H1 (cell line): Measurements from ENCODE around the gene ATP6V1C2. TPM values are rescaled to one million over a fixed set of nuclear protein-coding genes. Genes with fewer than 3 reads are reported as not detected.

ENCODE experiments used
- CTCF ChIA-PET: fragments of 300-600 bp; sonication (Branson Sonifier 250); formaldehyde crosslinking; loops from one replicate; lab custom pipeline; 2021; ENCODE audit not compliant: partially characterized antibody; lab: Charles Lee
- POLR2A ChIA-PET: fragments of 300-600 bp; sonication (Branson Sonifier 250); formaldehyde crosslinking; loops from one replicate; lab custom pipeline; 2021; ENCODE audit warnings: inconsistent platforms; ENCODE audit not compliant: partially characterized antibody; lab: Charles Lee
- DNase-seq, 2 experiments: peaks; one replicate each; pipeline versions ENCODE4 v3.0.0 to v3.0.0-alpha.2; 2010 to 2022; ENCODE audit warnings: low spot score in 2 of 2, low read depth in 1 of 2, mixed read lengths in 1 of 2
- FAIRE-seq: peaks from 2 replicates; lab custom pipeline; 2011; peaks lifted over from hg19 to GRCh38; lab: Jason Lieb, UNC
- H2AFZ ChIP-seq: 2 replicates; pipeline ENCODE4 v1.8.1; 2012; ENCODE audit warnings: low read length, inconsistent platforms
- H2AK5ac ChIP-seq: 2 replicates; pipeline ENCODE4 v1.6.1; 2013; ENCODE audit warnings: low read depth, low read length
- H2BK120ac ChIP-seq: replicated peaks from 2 replicates; pipeline ENCODE3; 2013; ENCODE audit warnings: low read depth, low read length, inconsistent platforms
- H2BK12ac ChIP-seq: 2 replicates; pipeline ENCODE4 v1.6.1; 2013; ENCODE audit warnings: low read depth, low read length
- H2BK15ac ChIP-seq: 2 replicates; pipeline ENCODE4 v1.6.1; 2013; ENCODE audit warnings: low read length
- H2BK20ac ChIP-seq: 2 replicates; pipeline ENCODE4 v1.6.1; 2013; ENCODE audit warnings: low read length
- H2BK5ac ChIP-seq: 2 replicates; pipeline ENCODE4 v1.6.1; 2013; ENCODE audit warnings: low read depth, low read length
- H3K14ac ChIP-seq: 2 replicates; pipeline ENCODE4 v1.6.1; 2013; ENCODE audit warnings: inconsistent platforms; ENCODE audit not compliant: insufficient read length
- H3K18ac ChIP-seq: 2 replicates; pipeline ENCODE4 v1.6.1; 2013; ENCODE audit warnings: low read length; ENCODE audit errors: extremely low read depth
- H3K23ac ChIP-seq: 2 replicates; pipeline ENCODE4 v1.6.1; 2013; ENCODE audit warnings: inconsistent platforms; ENCODE audit not compliant: insufficient read length
- H3K23me2 ChIP-seq: 2 replicates; pipeline ENCODE4 v1.6.1; 2013; ENCODE audit warnings: low read depth, low read length
- H3K27ac ChIP-seq: 2 replicates; pipeline ENCODE4 v1.6.1; 2011; ENCODE audit warnings: low read depth, low read length, inconsistent platforms
- H3K27me3 ChIP-seq, 4 experiments: replicated peaks in 1 of 4; 1 replicate in 1 of 4; 2 replicates in 3 of 4; pipeline versions ENCODE4 v1.6.1 to v1.8.1; 2011 to 2013; ENCODE audit warnings: low read length in 3 of 4, mild to moderate bottlenecking in 3 of 4, inconsistent platforms in 2 of 4, mixed read lengths in 2 of 4, moderate library complexity in 1 of 4; ENCODE audit not compliant: control insufficient read depth in 3 of 4, insufficient read depth in 3 of 4; ENCODE audit errors: extremely low read depth in 1 of 4
- H3K36me3 ChIP-seq, 4 experiments: 2 replicates each; pipeline versions ENCODE4 v1.6.1 to v1.8.1; 2011 to 2013; ENCODE audit warnings: mild to moderate bottlenecking in 4 of 4, low read length in 3 of 4, moderate library complexity in 2 of 4, control low read depth in 1 of 4, inconsistent platforms in 1 of 4; ENCODE audit not compliant: insufficient read depth in 4 of 4, control insufficient read depth in 2 of 4
- H3K4ac ChIP-seq: replicated peaks from 2 replicates; pipeline ENCODE3; 2013; ENCODE audit warnings: low read length, low read depth, mixed read lengths, inconsistent platforms; ENCODE audit not compliant: insufficient read length
- H3K4me1 ChIP-seq, 4 experiments: replicated peaks in 1 of 4; 1 replicate in 1 of 4; 2 replicates in 3 of 4; pipeline versions ENCODE4 v1.6.1 to v1.8.1; 2011 to 2013; ENCODE audit warnings: low read length in 3 of 4, inconsistent platforms in 2 of 4, mixed read lengths in 1 of 4; ENCODE audit not compliant: insufficient read depth in 4 of 4, control insufficient read depth in 3 of 4
- H3K4me2 ChIP-seq, 2 experiments: 2 replicates each; pipeline versions ENCODE4 v1.6.1 to v1.8.1; 2011 to 2013; ENCODE audit warnings: low read depth in 2 of 2, low read length in 2 of 2, control low read depth in 1 of 2, inconsistent platforms in 1 of 2, mild to moderate bottlenecking in 1 of 2; ENCODE audit not compliant: insufficient read depth in 1 of 2
- H3K4me3 ChIP-seq, 4 experiments: fragments of 200-600, 300-600 bp in 1 of 4; sonication (generic), shearing (Covaris generic), sonication (Bioruptor Twin) in 1 of 4; 2 replicates each; pipeline versions ENCODE4 v1.5.1 to v1.8.1; 2011 to 2016; ENCODE audit warnings: low read length in 4 of 4, low read depth in 3 of 4, control low read depth in 2 of 4, inconsistent platforms in 2 of 4, mild to moderate bottlenecking in 2 of 4, mixed read lengths in 1 of 4, moderate library complexity in 1 of 4; ENCODE audit not compliant: insufficient read depth in 2 of 4; ENCODE audit errors: extremely low read depth in 1 of 4
- H3K56ac ChIP-seq: replicated peaks from 2 replicates; pipeline ENCODE3; 2013; ENCODE audit warnings: low read depth, mild to moderate bottlenecking, mixed read lengths, low read length, inconsistent platforms; ENCODE audit not compliant: insufficient read length
- H3K79me1 ChIP-seq: 2 replicates; pipeline ENCODE4 v1.6.1; 2013; ENCODE audit warnings: low read depth, low read length, control low read depth
- H3K79me2 ChIP-seq, 2 experiments: 2 replicates each; pipeline versions ENCODE4 v1.6.1 to v1.8.1; 2012 to 2013; ENCODE audit warnings: low read length in 2 of 2, mild to moderate bottlenecking in 2 of 2, inconsistent platforms in 1 of 2; ENCODE audit not compliant: insufficient read depth in 2 of 2, control insufficient read depth in 1 of 2
- H3K9ac ChIP-seq, 4 experiments: replicated peaks in 1 of 4; 1 replicate in 1 of 4; 2 replicates in 3 of 4; pipeline versions ENCODE4 v1.6.1 to v1.8.1; 2011 to 2013; ENCODE audit warnings: low read depth in 3 of 4, low read length in 3 of 4, control low read depth in 2 of 4, mild to moderate bottlenecking in 2 of 4, moderate library complexity in 2 of 4, inconsistent platforms in 1 of 4; ENCODE audit errors: extremely low read depth in 1 of 4
- H3K9me3 ChIP-seq, 2 experiments: 2 replicates each; pipeline versions ENCODE4 v1.6.1 to v1.8.1; 2012 to 2013; ENCODE audit warnings: mild to moderate bottlenecking in 2 of 2, moderate library complexity in 2 of 2, control low read depth in 1 of 2, inconsistent platforms in 1 of 2, low read depth in 1 of 2, low read length in 1 of 2, mixed read lengths in 1 of 2; ENCODE audit not compliant: insufficient read depth in 2 of 2
- H4K20me1 ChIP-seq, 2 experiments: replicated peaks in 1 of 2; 2 replicates each; pipeline versions ENCODE3 to v1.8.1; 2011 to 2013; ENCODE audit warnings: inconsistent platforms in 2 of 2, low read length in 2 of 2, mild to moderate bottlenecking in 1 of 2; ENCODE audit not compliant: insufficient read depth in 2 of 2, control insufficient read depth in 1 of 2
- H4K5ac ChIP-seq: 2 replicates; pipeline ENCODE4 v1.6.1; 2013; ENCODE audit warnings: low read length, low read depth, mixed read lengths, inconsistent platforms; ENCODE audit not compliant: insufficient read length
- H4K8ac ChIP-seq: 2 replicates; pipeline ENCODE4 v1.8.0; 2013; ENCODE audit warnings: mild to moderate bottlenecking, moderate library complexity, low read length, inconsistent platforms; ENCODE audit not compliant: insufficient read depth; ENCODE audit errors: extremely low read depth
- H4K91ac ChIP-seq: replicated peaks from 2 replicates; pipeline ENCODE3; 2013; ENCODE audit warnings: low read length, mixed read lengths, inconsistent platforms; ENCODE audit not compliant: insufficient read length
- EP300 ChIP-seq, 2 experiments: IDR thresholded peaks; 1 replicate in 1 of 2; 2 replicates in 1 of 2; pipeline ENCODE4 v1.6.1; 2011 to 2012; ENCODE audit warnings: low read depth in 2 of 2, low read length in 2 of 2, mild to moderate bottlenecking in 2 of 2, borderline replicate concordance in 1 of 2, inconsistent platforms in 1 of 2, moderate library complexity in 1 of 2
- FOSL1 ChIP-seq: IDR thresholded peaks from 2 replicates; pipeline ENCODE4 v1.6.1; 2011; ENCODE audit warnings: mild to moderate bottlenecking, low read depth, low read length, moderate library complexity; ENCODE audit not compliant: insufficient read depth
- JUND ChIP-seq: IDR thresholded peaks from 2 replicates; pipeline ENCODE4 v1.6.1; 2011; ENCODE audit warnings: mild to moderate bottlenecking, improper control_type of control experiment, low read length
- SIRT6 ChIP-seq: IDR thresholded peaks from one replicate; pipeline ENCODE4 v1.7.1; 2012; ENCODE audit warnings: low read length, inconsistent platforms
- SRF ChIP-seq: IDR thresholded peaks from 2 replicates; pipeline ENCODE4 v1.6.1; 2011; ENCODE audit warnings: mild to moderate bottlenecking, low read depth, low read length, moderate library complexity
- WGBS, 2 experiments: shearing (Covaris generic) in 1 of 2; methylation state at CpG; one replicate each; pipeline versions ENCODE4 v1.1.6 to v1.1.7; 2013 to 2015; ENCODE audit warnings: low lambda C conversion rate in 2 of 2, mixed read lengths in 2 of 2, inconsistent platforms in 1 of 2, low coverage in 1 of 2, missing lambda C conversion rate in 1 of 2; ENCODE audit not compliant: insufficient replicate concordance in 2 of 2, insufficient coverage in 1 of 2, insufficient read length in 1 of 2; ENCODE audit errors: extremely low coverage in 1 of 2, missing lambda C conversion rate in 1 of 2; 5-methylcytosine and 5-hydroxymethylcytosine counted together
- polyA plus RNA-seq, 7 experiments: library from polyadenylated mRNA; depleted of rRNA in 3 of 7; stranded (reverse) in 5 of 7; unstranded in 2 of 7; fragments of >200 nt in 5 of 7; fragments of 200-250 nt in 2 of 7; gene quantifications; 1 replicate in 5 of 7; 2 replicates in 1 of 7; 4 replicates in 1 of 7; pipeline versions ENCODE4 v1.2.1 to v1.2.3, GENCODE V29; 2011 to 2013; ENCODE audit warnings: missing spikeins in 2 of 7, mixed read lengths in 2 of 7
- total RNA-seq: library from RNA; stranded (reverse); fragmentation: NEBNext Ultra II Directional; extraction: Animal tissue kit (Norgen Biotek cat#: 25700); gene quantifications from 2 replicates; pipeline ENCODE4 v1.2.1, GENCODE V29; 2021

ATP6V1C2 gene
- total and polyA plus RNA-seq, 2 of the 8 experiments (the other 6 are each of a cell fraction or from before 2014, with no cell fraction given): 0.29 to 0.74 TPM

GRCh38 chr2:10741139-10741538 is 19.7 kb downstream of the ATP6V1C2 start:
- no peaks in the 10 kb centered on the region for H4K20me1 ChIP-seq
- no peak overlapping the region for H2BK120ac ChIP-seq
- H3K4me2 ChIP-seq: no peak overlapping the region
- H3K79me1 ChIP-seq: no peaks in the 10 kb centered on the region
- no peaks in the 10 kb centered on the region; a peak in 1 of 7 replicates for H3K27me3 ChIP-seq
- no peak overlapping the region for H3K56ac ChIP-seq
- no peak overlapping the region for H2BK15ac ChIP-seq
- H3K4me3 ChIP-seq: no peak overlapping the region
- no peak for TF ChIP-seq SRF
- TF ChIP-seq FOSL1: no peak
- no peak for TF ChIP-seq JUND
- no peak for TF ChIP-seq EP300 (IDR thresholded peaks at IDR 0.05; ENCODE audit: borderline replicate concordance in 1 of 2, low read depth in 2 of 2, low read length in 2 of 2)
- TF ChIP-seq SIRT6: no peak
- H3K23me2 ChIP-seq: no peaks in the 10 kb centered on the region
- no peaks in the 10 kb centered on the region for H3K79me2 ChIP-seq
- no peak for DNase-seq
- H3K4me1 ChIP-seq: no peaks in the 10 kb centered on the region
- H3K14ac ChIP-seq: no peak overlapping the region
- no peak overlapping the region for H3K18ac ChIP-seq
- H3K9ac ChIP-seq: no peak overlapping the region; a peak in 1 of 7 replicates
- H2BK20ac ChIP-seq: no peak overlapping the region
- H2AFZ ChIP-seq: no peak overlapping the region
- CTCF ChIA-PET: no interaction called here
- WGBS, 2 experiments: 77% methylated on average over 2 of the region's 2 CpGs; no CpG with 5 or more reads in 1 of the 2 experiments
- no peak overlapping the region for H2BK12ac ChIP-seq
- no peaks in the 10 kb centered on the region for H3K36me3 ChIP-seq
- H3K9me3 ChIP-seq: no peaks in the 10 kb centered on the region
- H3K27ac ChIP-seq: no peak overlapping the region
- no peak overlapping the region for H4K8ac ChIP-seq
- H4K91ac ChIP-seq: no peak overlapping the region
- H2AK5ac ChIP-seq: no peak overlapping the region
- no peak overlapping the region for H3K23ac ChIP-seq
- POLR2A ChIA-PET: no interaction called here
- FAIRE-seq: no peak
- no peak overlapping the region for H3K4ac ChIP-seq
- no peak overlapping the region for H4K5ac ChIP-seq
- no peak overlapping the region for H2BK5ac ChIP-seq
